ENCODE data around the gene CMTM6. TPM values are rescaled to one million over a fixed set of nuclear protein-coding genes. Genes with fewer than 3 reads are reported as not detected.

CMTM6 gene
- total RNA-seq, 1 experiment from 2014 or later = 43.5 TPM

DNA sequence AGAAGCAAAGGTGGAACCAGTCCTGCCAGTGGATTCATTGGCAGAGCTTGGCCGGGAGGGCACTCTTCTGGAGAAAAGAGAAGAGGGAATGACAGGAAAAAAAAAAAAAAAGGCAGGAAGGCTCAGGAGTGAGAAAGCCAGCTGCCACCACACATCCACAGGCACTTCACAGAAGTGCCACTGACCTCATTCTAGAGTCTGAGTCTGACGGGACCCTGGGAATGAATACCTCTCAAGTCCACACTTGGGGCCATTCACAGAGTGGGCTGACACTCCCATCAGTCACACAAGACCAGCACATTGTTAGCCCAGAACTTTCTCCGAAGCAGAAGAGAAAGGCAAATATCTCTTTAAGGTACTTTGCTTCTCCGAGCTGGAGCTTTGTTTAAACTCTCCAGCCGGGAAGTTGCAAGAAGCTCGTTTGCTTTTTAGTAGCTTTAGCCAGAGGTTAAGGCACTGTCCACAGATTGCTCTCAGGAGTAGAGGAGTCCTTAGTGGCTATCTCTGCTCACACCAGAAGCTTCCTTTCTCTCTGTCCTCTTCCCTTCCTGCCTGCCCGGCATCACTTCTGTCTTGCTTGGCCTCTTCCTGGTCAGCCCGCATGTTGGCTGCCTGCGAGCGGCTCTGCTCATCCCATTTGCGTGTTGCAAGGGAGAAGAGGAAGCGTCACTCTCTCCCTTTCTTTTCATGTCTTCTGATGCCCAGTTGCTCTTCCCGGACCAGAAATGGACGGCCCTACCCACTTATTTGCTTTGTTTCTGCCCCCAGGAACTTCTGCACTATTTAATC, 53.8 kb downstream of the CMTM6 start:
- Mint-ChIP-seq H3K4me3 (no peak overlapping the region), H3K4me1 (peaks cover 25 to 26% of the 10 kb centered on the region in 2 experiments), H3K27me3 (ENCODE audit: low read depth) (no peaks in the 10 kb centered on the region), H3K27ac (peak overlapping the region; percentile 29 to 87 (median 74); a peak in 6 of 7 replicates), H3K9me3 (no peaks in the 10 kb centered on the region), H3K36me3 (ENCODE audit: insufficient read depth in 1 of 3, low read depth in 3 of 3) (peaks cover 9 to 30% (median 11%) of the 10 kb centered on the region in 3 experiments; a peak in 5 of 7 replicates)
- Histone ChIP-seq H2BK120ac (ENCODE audit: low read depth, low read length, poor library complexity, severe bottlenecking) (no peak overlapping the region), H2BK5ac (ENCODE audit: insufficient read length, low read length) (no peak overlapping the region), H3K79me1 (ENCODE audit: insufficient read depth, low read depth, low read length, poor library complexity, severe bottlenecking) (no peaks in the 10 kb centered on the region), H3K4me1 (ENCODE audit: insufficient read depth, low read length) (no peaks in the 10 kb centered on the region), H2BK12ac (ENCODE audit: insufficient read length, low read depth, low read length) (no peak overlapping the region), H3K23ac (ENCODE audit: insufficient read length, low read depth, low read length) (no peak overlapping the region), H3T11ph (ENCODE audit: low read length) (no peak overlapping the region), H4K91ac (ENCODE audit: insufficient read length, low read depth, low read length) (no peak overlapping the region), H2AK5ac (ENCODE audit: insufficient read length, low read length) (no peak overlapping the region), H4K8ac (replicated peaks; ENCODE audit: insufficient read length, low read depth, low read length) (no peak overlapping the region), H2BK15ac (ENCODE audit: low read depth, low read length) (no peak overlapping the region), H4K5ac (ENCODE audit: insufficient read length, low read depth, low read length) (no peak overlapping the region), H3K4me2 (ENCODE audit: insufficient read depth, insufficient read length, low read length) (no peak overlapping the region), H3K4ac (ENCODE audit: low read depth, low read length) (no peak overlapping the region), H2AFZ (ENCODE audit: low read length) (no peak overlapping the region), H3K79me2 (ENCODE audit: insufficient read depth, low read length) (no peaks in the 10 kb centered on the region), H3K23me2 (ENCODE audit: insufficient read length, low read depth, low read length, poor library complexity, severe bottlenecking) (no peaks in the 10 kb centered on the region), H3K27me3 (ENCODE audit: insufficient read depth, low read length) (no peaks in the 10 kb centered on the region), H3K18ac (ENCODE audit: insufficient read length, low read depth, low read length) (no peak overlapping the region), H2BK20ac (ENCODE audit: low read depth, low read length, poor library complexity, severe bottlenecking) (no peak overlapping the region), H3K9ac (ENCODE audit: extremely low read depth, insufficient read length, low read length) (no peak overlapping the region), H4K20me1 (ENCODE audit: control insufficient read depth, insufficient read depth, insufficient read length) (no peaks in the 10 kb centered on the region), H3K14ac (ENCODE audit: insufficient read depth, low read length) (no peak overlapping the region; the same call in 1 of the 2 replicates), H3K9me3 (ENCODE audit: control insufficient read depth, low read depth, low read length) (no peaks in the 10 kb centered on the region), H3K27ac (ENCODE audit: insufficient read length, low read depth, low read length) (no peak overlapping the region), H3K56ac (ENCODE audit: insufficient read length, low read depth, low read length) (no peak overlapping the region)
- WGBS (ENCODE audit: extremely low coverage, insufficient read length, low lambda C conversion rate) = no CpG with 5 or more reads among the region's 14 CpGs
- DNase-seq = no peak
- TF ChIP-seq, protein P1, sequence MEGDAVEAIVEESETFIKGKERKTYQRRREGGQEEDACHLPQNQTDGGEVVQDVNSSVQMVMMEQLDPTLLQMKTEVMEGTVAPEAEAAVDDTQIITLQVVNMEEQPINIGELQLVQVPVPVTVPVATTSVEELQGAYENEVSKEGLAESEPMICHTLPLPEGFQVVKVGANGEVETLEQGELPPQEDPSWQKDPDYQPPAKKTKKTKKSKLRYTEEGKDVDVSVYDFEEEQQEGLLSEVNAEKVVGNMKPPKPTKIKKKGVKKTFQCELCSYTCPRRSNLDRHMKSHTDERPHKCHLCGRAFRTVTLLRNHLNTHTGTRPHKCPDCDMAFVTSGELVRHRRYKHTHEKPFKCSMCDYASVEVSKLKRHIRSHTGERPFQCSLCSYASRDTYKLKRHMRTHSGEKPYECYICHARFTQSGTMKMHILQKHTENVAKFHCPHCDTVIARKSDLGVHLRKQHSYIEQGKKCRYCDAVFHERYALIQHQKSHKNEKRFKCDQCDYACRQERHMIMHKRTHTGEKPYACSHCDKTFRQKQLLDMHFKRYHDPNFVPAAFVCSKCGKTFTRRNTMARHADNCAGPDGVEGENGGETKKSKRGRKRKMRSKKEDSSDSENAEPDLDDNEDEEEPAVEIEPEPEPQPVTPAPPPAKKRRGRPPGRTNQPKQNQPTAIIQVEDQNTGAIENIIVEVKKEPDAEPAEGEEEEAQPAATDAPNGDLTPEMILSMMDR (conservative IDR thresholded peaks at IDR 0.05) = no peak
